NCI-H1105 treated with DMSO at 0.1 percent for 48 hours (cell line): ENCODE results near the gene CELA3A.
"Not testable (repeated sequence)": the region's sequence is repeated elsewhere in the genome, so short reads cannot be mapped to it uniquely, and the experiment has no call there.

Experiments
- DNase-seq: peaks from one replicate; lab custom pipeline; 2025; lab: John Stamatoyannopoulos, UW

Gene CELA3A

GRCh38 chr1:22018583-22019559, 17.4 kb downstream of the CELA3A start:
- DNase-seq, result no peak

GRCh38 chr1:22021061-22021460, 19.6 kb downstream of the CELA3A start:
- no peak for DNase-seq

GRCh38 chr1:22024485-22025367, 23.3 kb downstream of the CELA3A start:
- DNase-seq, result peak; percentile 89

- DNase-seq, result peak; percentile 93
Measured at GRCh38 chr1:22025368-22026155, 24.1 kb downstream of the CELA3A start.

- no peak for DNase-seq
Measured at GRCh38 chr1:22026924-22027289, 25.4 kb downstream of the CELA3A start.

- no peak for DNase-seq
Measured at GRCh38 chr1:22030057-22030456, 28.6 kb downstream of the CELA3A start.

GRCh38 chr1:22030473-22030872, 29.0 kb downstream of the CELA3A start:
- DNase-seq, result no peak

- no peak for DNase-seq
Measured at GRCh38 chr1:22031214-22031962, 29.9 kb downstream of the CELA3A start.

GRCh38 chr1:22034834-22035233, 33.4 kb downstream of the CELA3A start:
- DNase-seq, result not testable (repeated sequence)

- DNase-seq, result no peak
Measured at GRCh38 chr1:22037520-22037919, 36.1 kb downstream of the CELA3A start.

- DNase-seq, result no peak
Measured at GRCh38 chr1:22038036-22038435, 36.6 kb downstream of the CELA3A start.

GRCh38 chr1:22039594-22040285, 38.3 kb downstream of the CELA3A start:
- peak; percentile 61 for DNase-seq

GRCh38 chr1:22040286-22040623, 38.8 kb downstream of the CELA3A start:
- no peak for DNase-seq

- no peak for DNase-seq
Measured at GRCh38 chr1:22041505-22041904, 40.0 kb downstream of the CELA3A start.

- peak; percentile 4 for DNase-seq
Measured at GRCh38 chr1:22043198-22043769, 41.8 kb downstream of the CELA3A start.

- no peak for DNase-seq
Measured at GRCh38 chr1:22044690-22045420, 43.4 kb downstream of the CELA3A start.

- DNase-seq, result no peak
Measured at GRCh38 chr1:22045604-22046228, 44.3 kb downstream of the CELA3A start.

GRCh38 chr1:22048351-22049192, 47.1 kb downstream of the CELA3A start:
- no peak for DNase-seq
